Measurements from ENCODE around the gene CD69.
"Not testable (repeated sequence)": the region's sequence is repeated elsewhere in the genome, so short reads cannot be mapped to it uniquely, and the experiment has no call there.

The CD69 gene

GRCh38 chr12:9745199-9745598 lies 15.5 kb downstream of the CD69 start:
- no peak for DNase-seq

- no peak for DNase-seq
These were observed 18.0 kb downstream of the CD69 start for GRCh38 chr12:9742661-9743060.

- DNase-seq, result no peak
These were observed 19.0 kb downstream of the CD69 start for GRCh38 chr12:9741726-9742125.

- DNase-seq, result no peak
These were observed 20.5 kb downstream of the CD69 start for GRCh38 chr12:9740106-9740750.

GRCh38 chr12:9739404-9740105 lies 21.1 kb downstream of the CD69 start:
- not testable (repeated sequence) for DNase-seq

GRCh38 chr12:9738905-9739304 lies 21.8 kb downstream of the CD69 start:
- DNase-seq, result not testable (repeated sequence)

GRCh38 chr12:9736936-9737705 lies 23.6 kb downstream of the CD69 start:
- DNase-seq, result no peak

GRCh38 chr12:9735601-9736000 lies 25.1 kb downstream of the CD69 start:
- no peak for DNase-seq

GRCh38 chr12:9732921-9733461 lies 27.7 kb downstream of the CD69 start, which contains the start of gene CLECL1:
CLECL1 (minus strand) TSS chr12:9733097.
- no peak for DNase-seq

- no peak for DNase-seq
These were observed 28.9 kb downstream of the CD69 start for GRCh38 chr12:9731797-9732196.

- no peak for DNase-seq
These were observed 29.3 kb downstream of the CD69 start for GRCh38 chr12:9731393-9731792.

- DNase-seq, result no peak
These were observed 30.1 kb downstream of the CD69 start for GRCh38 chr12:9730591-9730990.

- no peak for DNase-seq
These were observed 30.7 kb downstream of the CD69 start for GRCh38 chr12:9730011-9730410.

- DNase-seq, result no peak
These were observed 31.6 kb downstream of the CD69 start for GRCh38 chr12:9729082-9729481.

- DNase-seq, result no peak
These were observed 32.9 kb downstream of the CD69 start for GRCh38 chr12:9727813-9728212.

GRCh38 chr12:9725213-9725870 lies 35.4 kb downstream of the CD69 start:
- DNase-seq, result no peak

- DNase-seq, result no peak
These were observed 36.7 kb downstream of the CD69 start for GRCh38 chr12:9724023-9724422.

- DNase-seq, result no peak
These were observed 39.2 kb downstream of the CD69 start for GRCh38 chr12:9721394-9722092.

- no peak for DNase-seq
These were observed 40.9 kb downstream of the CD69 start for GRCh38 chr12:9719790-9720189.

- DNase-seq, result no peak
These were observed 41.7 kb downstream of the CD69 start for GRCh38 chr12:9718968-9719367.

- DNase-seq, result no peak
These were observed 43.4 kb downstream of the CD69 start for GRCh38 chr12:9717070-9717925.

Measured in femur (tissue), 1 donor.